IMR-90 (cell line): ENCODE data around the gene FBXO30. TPM values are rescaled to one million over a fixed set of nuclear protein-coding genes. Genes with fewer than 3 reads are reported as not detected.

Experiments
- ATAC-seq: fragments of 200-7000 bp; cut with Tn5 transposase; 2 replicates; pipeline ENCODE4 v1.9.1; 2020; ENCODE audit warnings: low read depth, mild to moderate bottlenecking, moderate library complexity
- BruUV-seq: library from RNA; stranded (reverse); fragments of 400-500 nt; replicated peaks from 2 replicates; lab custom pipeline; 2021; lab: Mats Ljungman, UMichigan
- CTCF ChIA-PET: fragments of 300-600 bp; formaldehyde crosslinking; extraction: SDS; loops from one replicate; lab custom pipeline; 2021; ENCODE audit warnings: antibody characterized with exemption; lab: Yijun Ruan, JAX
- POLR2A ChIA-PET: fragments of 300-600 bp; sonication (Branson Sonifier 250); formaldehyde crosslinking; loops from one replicate; lab custom pipeline; 2022; ENCODE audit warnings: antibody characterized with exemption; ENCODE audit not compliant: unreplicated experiment; lab: Charles Lee
- DNase-seq: peaks from one replicate; pipeline ENCODE4 v3.0.0; 2013
- H2AFZ ChIP-seq: replicated peaks from 2 replicates; pipeline ENCODE3; 2013; ENCODE audit warnings: low read length, mild to moderate bottlenecking; ENCODE audit not compliant: poor library complexity
- H2AK5ac ChIP-seq: 2 replicates; pipeline ENCODE4 v1.6.1; 2013; ENCODE audit warnings: low read depth, low read length, inconsistent platforms
- H2AK9ac ChIP-seq: replicated peaks from 2 replicates; pipeline ENCODE3; 2013; ENCODE audit warnings: mild to moderate bottlenecking, low read depth, low read length, moderate library complexity; ENCODE audit not compliant: poor library complexity
- H2BK120ac ChIP-seq: 2 replicates; pipeline ENCODE4 v1.6.1; 2013; ENCODE audit warnings: low read depth, low read length, inconsistent platforms
- H2BK15ac ChIP-seq: 3 replicates; pipeline ENCODE4 v1.6.1; 2013; ENCODE audit warnings: low read depth, low read length, inconsistent platforms
- H2BK20ac ChIP-seq: 2 replicates; pipeline ENCODE4 v1.6.1; 2013; ENCODE audit warnings: low read depth, mild to moderate bottlenecking, inconsistent platforms, low read length, moderate library complexity
- H2BK5ac ChIP-seq: 2 replicates; pipeline ENCODE4 v1.6.1; 2013; ENCODE audit warnings: mild to moderate bottlenecking, low read depth, low read length, inconsistent platforms; ENCODE audit not compliant: poor library complexity, severe bottlenecking
- H3K14ac ChIP-seq: replicated peaks from 2 replicates; pipeline ENCODE4 v1.6.1; 2013; ENCODE audit warnings: low read depth, low read length, inconsistent platforms
- H3K18ac ChIP-seq: 2 replicates; pipeline ENCODE4 v1.6.1; 2013; ENCODE audit warnings: low read depth, low read length, control low read depth
- H3K23ac ChIP-seq: 2 replicates; pipeline ENCODE4 v1.6.1; 2013; ENCODE audit warnings: low read depth, low read length, inconsistent platforms
- H3K27ac ChIP-seq: 2 replicates; pipeline ENCODE4 v1.5.1; 2013; ENCODE audit warnings: mild to moderate bottlenecking, control low read depth, low read length; ENCODE audit not compliant: insufficient read depth
- H3K27me3 ChIP-seq: 2 replicates; pipeline ENCODE4 v1.6.1; 2013; ENCODE audit warnings: low read length; ENCODE audit not compliant: control insufficient read depth, insufficient read depth
- H3K36me3 ChIP-seq: 2 replicates; pipeline ENCODE4 v1.6.1; 2013; ENCODE audit warnings: low read length, mixed read lengths; ENCODE audit not compliant: control insufficient read depth, insufficient read depth
- H3K4ac ChIP-seq: 2 replicates; pipeline ENCODE4 v1.6.1; 2013; ENCODE audit warnings: low read depth, low read length, inconsistent platforms
- H3K4me1 ChIP-seq: 2 replicates; pipeline ENCODE4 v1.6.1; 2013; ENCODE audit warnings: low read length, mixed read lengths; ENCODE audit not compliant: control insufficient read depth, insufficient read depth
- H3K4me2 ChIP-seq: 2 replicates; pipeline ENCODE4 v1.6.1; 2013; ENCODE audit warnings: low read depth, mild to moderate bottlenecking, control low read depth, low read length, moderate library complexity
- H3K4me3 ChIP-seq: 2 replicates; pipeline ENCODE4 v1.5.1; 2013; ENCODE audit warnings: low read depth, mild to moderate bottlenecking, control low read depth, low read length, moderate library complexity; ENCODE audit not compliant: insufficient read depth
- H3K56ac ChIP-seq: 2 replicates; pipeline ENCODE4 v1.6.1; 2013; ENCODE audit warnings: low read length, inconsistent platforms; ENCODE audit not compliant: insufficient read depth; ENCODE audit errors: extremely low read depth
- H3K79me1 ChIP-seq, 2 experiments: 2 replicates each; pipeline ENCODE4 v1.6.1; 2013; ENCODE audit warnings: low read length in 2 of 2, inconsistent platforms in 1 of 2, low read depth in 1 of 2
- H3K9ac ChIP-seq: 2 replicates; pipeline ENCODE4 v1.6.1; 2013; ENCODE audit warnings: low read depth, low read length, control low read depth
- H3K9me1 ChIP-seq: 2 replicates; pipeline ENCODE4 v1.6.1; 2013; ENCODE audit warnings: low read length, inconsistent platforms; ENCODE audit not compliant: insufficient read depth
- H3K9me3 ChIP-seq: 2 replicates; pipeline ENCODE4 v1.6.1; 2013; ENCODE audit warnings: low read length; ENCODE audit not compliant: control insufficient read depth, insufficient read depth
- H4K20me1 ChIP-seq: 2 replicates; pipeline ENCODE4 v1.6.1; 2013; ENCODE audit warnings: low read length, inconsistent platforms; ENCODE audit not compliant: insufficient read depth
- H4K5ac ChIP-seq: 2 replicates; pipeline ENCODE4 v1.6.1; 2013; ENCODE audit warnings: mild to moderate bottlenecking, low read depth, low read length, control low read depth
- H4K8ac ChIP-seq, 2 experiments: 2 replicates each; pipeline ENCODE4 v1.6.1; 2013; ENCODE audit warnings: low read depth in 2 of 2, low read length in 2 of 2, control low read depth in 1 of 2, inconsistent platforms in 1 of 2
- H4K91ac ChIP-seq: 2 replicates; pipeline ENCODE4 v1.6.1; 2013; ENCODE audit warnings: low read depth, low read length, inconsistent platforms; ENCODE audit not compliant: insufficient read depth
- CEBPB ChIP-seq: IDR thresholded peaks from 2 replicates; pipeline ENCODE4 v1.6.1; 2012; ENCODE audit warnings: low read depth, low read length, improper control_type of control experiment
- SMC3 ChIP-seq: fragments of 150-350 bp; IDR thresholded peaks from 2 replicates; pipeline ENCODE4 v1.6.1; 2016; ENCODE audit warnings: low read depth, mild to moderate bottlenecking, antibody characterized with exemption, low read length, moderate library complexity
- WGBS, 2 experiments: methylation state at CpG; one replicate each; pipeline versions ENCODE4 v1.1.5 to v1.1.7; 2013; ENCODE audit warnings: missing lambda C conversion rate in 2 of 2; ENCODE audit not compliant: insufficient read length in 1 of 2; ENCODE audit errors: extremely low coverage in 2 of 2; 5-methylcytosine and 5-hydroxymethylcytosine counted together
- dilution Hi-C: fragments of 300-500 bp; cut with HindIII; formaldehyde crosslinking; loops from one replicate; pipeline ENCODE4 v1.14.3; 2018; ENCODE audit warnings: low sequenced_read_pairs; ENCODE audit not compliant: unreplicated experiment
- in situ Hi-C: fragments of 300-500 bp; cut with MboI; formaldehyde crosslinking; loops from 3 replicates; pipeline ENCODE4 v1.14.3; 2019; ENCODE audit warnings: low sequenced_read_pairs, inconsistent platforms, mixed read lengths
- intact Hi-C: fragments of 100-400 bp; cut with micrococcal nuclease; formaldehyde crosslinking; loops from 2 replicates; pipeline ENCODE4 v1.10.0; 2022
- polyA plus RNA-seq, 3 experiments: library from polyadenylated mRNA; depleted of rRNA; stranded (reverse); fragments of >200 nt; gene quantifications; 2 replicates each; pipeline ENCODE4 v1.2.3, GENCODE V29; 2012; ENCODE audit warnings: low replicate concordance in 1 of 3
- total RNA-seq: library from RNA; depleted of rRNA; stranded (reverse); fragments of >200 nt; gene quantifications from 2 replicates; pipeline ENCODE4 v1.2.3, GENCODE V29; 2012

FBXO30 gene
- total and polyA plus RNA-seq, 2 of the 4 experiments (the other 2 are of a cell fraction) = 3.1 to 9.3 TPM

DNA sequence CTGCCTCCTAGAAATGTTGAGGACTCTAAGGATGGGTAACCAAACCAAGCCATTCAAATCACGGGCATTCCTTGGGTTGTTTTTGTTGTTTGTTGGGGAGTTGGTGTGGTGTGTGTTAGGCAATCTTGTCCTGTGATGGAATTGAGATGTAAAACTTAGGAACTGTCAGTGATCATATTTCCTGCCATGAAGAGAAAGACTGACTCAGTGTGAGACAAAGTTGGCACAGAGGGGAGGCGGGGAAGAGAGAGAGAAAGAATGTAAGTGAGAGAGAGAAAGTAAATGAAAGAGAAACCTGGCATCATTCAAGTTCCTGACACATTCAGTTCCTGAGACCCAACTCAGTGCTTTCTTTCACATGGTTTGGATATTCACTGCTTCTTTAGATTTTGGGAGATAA is 21.6 kb upstream of the FBXO30 start:
- Histone ChIP-seq H4K8ac (no peak overlapping the region), H3K4me1 (peaks cover 2% of the 10 kb centered on the region; the same call in 1 of the 2 replicates), H4K5ac (no peak overlapping the region), H3K14ac (no peak overlapping the region), H3K36me3 (no peaks in the 10 kb centered on the region), H2AK5ac (no peak overlapping the region), H3K56ac (no peak overlapping the region), H3K79me1 (no peaks in the 10 kb centered on the region), H3K27me3 (no peaks in the 10 kb centered on the region), H4K91ac (no peak overlapping the region), H2AK9ac (no peak overlapping the region), H2BK15ac (no peak overlapping the region), H3K9ac (no peak overlapping the region), H3K4ac (no peak overlapping the region), H3K9me1 (no peaks in the 10 kb centered on the region), H4K20me1 (no peaks in the 10 kb centered on the region), H2AFZ (no peak overlapping the region), H3K27ac (no peak overlapping the region), H3K4me2 (no peak overlapping the region), H2BK120ac (no peak overlapping the region), H2BK5ac (no peak overlapping the region), H3K4me3 (no peak overlapping the region), H3K23ac (no peak overlapping the region), H2BK20ac (no peak overlapping the region), H3K18ac (no peak overlapping the region), H3K9me3 (no peaks in the 10 kb centered on the region)
- no TSS peak for BruUV-seq
- ATAC-seq = peak; percentile 35
- WGBS, 2 experiments = 67% methylated on average over 1 of the region's 2 CpGs; no CpG with 5 or more reads in 1 of the 2 experiments
- TF ChIP-seq CEBPB = peak; percentile 59
- TF ChIP-seq SMC3 = no peak
- dilution Hi-C loops (no loop called here), intact Hi-C loops (no loop called here), in situ Hi-C loops (no loop called here)
- ChIA-PET POLR2A (no interaction called here), CTCF (no interaction called here)
- peak; percentile 51 for DNase-seq
